Measurements from ENCODE around the gene PRKG1.

Gene PRKG1

DNA sequence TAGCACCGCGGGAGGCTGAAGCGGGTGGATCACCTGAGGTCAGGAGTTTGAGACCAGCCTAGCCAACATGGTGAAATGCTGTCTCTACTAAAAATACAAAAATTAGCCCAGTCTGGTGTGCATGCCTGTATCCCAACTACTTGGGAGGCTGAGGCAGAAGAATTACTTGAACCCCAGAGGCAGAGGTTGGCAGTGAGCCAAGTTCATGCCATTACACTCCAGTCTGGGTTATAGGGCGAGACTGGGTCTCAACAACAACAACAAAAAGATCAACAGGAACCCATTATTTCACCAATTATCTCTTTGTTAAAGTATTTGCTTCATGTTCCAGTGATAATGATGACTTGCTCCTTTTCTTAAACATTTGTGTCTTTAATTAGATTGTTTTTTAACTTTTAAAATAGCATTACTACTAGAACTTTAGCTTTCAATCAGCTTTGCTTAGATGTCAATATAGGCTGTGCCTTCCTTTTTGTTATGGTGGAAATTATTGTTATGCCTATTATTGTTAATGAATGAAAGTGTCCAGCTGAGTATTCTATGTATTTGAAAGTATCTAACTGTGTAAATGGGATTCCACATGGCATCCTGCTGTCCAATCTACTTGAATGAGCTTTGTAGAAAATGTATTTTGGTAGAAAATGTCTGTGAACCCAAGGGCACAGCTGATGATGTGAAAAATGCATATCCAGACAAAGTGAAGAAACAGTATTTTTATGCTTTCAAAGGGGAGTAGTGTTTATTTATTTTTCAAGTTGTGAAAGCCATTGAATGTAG, 686.8 kb downstream of the PRKG1 start:
- Histone ChIP-seq H3K4me3 (ENCODE audit: low read length) (no peak overlapping the region), H3K4me1 (ENCODE audit: control insufficient read depth, insufficient read depth, low read length) (no peaks in the 10 kb centered on the region), H3K36me3 (ENCODE audit: control insufficient read depth, insufficient read depth, low read length) (no peaks in the 10 kb centered on the region), H3K27me3 (ENCODE audit: control insufficient read depth, insufficient read depth, low read length) (no peaks in the 10 kb centered on the region), H3K27ac (ENCODE audit: low read length) (no peak overlapping the region), H3K9me3 (ENCODE audit: control insufficient read depth, insufficient read depth, low read length) (no peaks in the 10 kb centered on the region; the same call in 1 of the 2 replicates)
- WGBS (ENCODE audit: insufficient coverage, insufficient read length): no CpG with 5 or more reads among the region's 4 CpGs
- no peak for DNase-seq (ENCODE audit: low read depth, low spot score)

DNA sequence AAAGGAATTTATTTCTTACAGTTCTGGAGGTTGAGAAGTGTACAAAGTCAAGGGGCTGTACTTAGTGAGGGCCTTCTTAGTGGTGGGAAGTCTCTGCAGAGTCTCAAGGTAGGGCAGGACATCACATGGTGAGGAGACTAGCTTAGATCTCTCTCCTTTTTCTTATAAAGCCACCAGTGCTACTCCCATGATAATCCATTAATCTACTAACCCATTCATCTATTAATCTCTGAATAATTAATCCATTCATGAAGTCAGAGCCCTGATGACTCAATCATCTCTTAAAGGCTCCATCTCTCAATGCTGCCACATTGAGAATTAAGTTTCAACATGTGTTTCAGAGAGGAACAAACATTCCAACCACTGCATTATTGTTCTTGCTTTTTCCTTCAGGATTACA, 689.5 kb downstream of the PRKG1 start:
- no peak overlapping the region for H3K27ac ChIP-seq (ENCODE audit: low read length)
- no peaks in the 10 kb centered on the region; the same call in 1 of the 2 replicates for H3K9me3 ChIP-seq (ENCODE audit: control insufficient read depth, insufficient read depth, low read length)
- H3K4me1 ChIP-seq (ENCODE audit: control insufficient read depth, insufficient read depth, low read length): no peaks in the 10 kb centered on the region
- H3K4me3 ChIP-seq (ENCODE audit: low read length): no peak overlapping the region
- no peak for DNase-seq (ENCODE audit: low read depth, low spot score)
- H3K27me3 ChIP-seq (ENCODE audit: control insufficient read depth, insufficient read depth, low read length): no peaks in the 10 kb centered on the region
- H3K36me3 ChIP-seq (ENCODE audit: control insufficient read depth, insufficient read depth, low read length): no peaks in the 10 kb centered on the region

DNA sequence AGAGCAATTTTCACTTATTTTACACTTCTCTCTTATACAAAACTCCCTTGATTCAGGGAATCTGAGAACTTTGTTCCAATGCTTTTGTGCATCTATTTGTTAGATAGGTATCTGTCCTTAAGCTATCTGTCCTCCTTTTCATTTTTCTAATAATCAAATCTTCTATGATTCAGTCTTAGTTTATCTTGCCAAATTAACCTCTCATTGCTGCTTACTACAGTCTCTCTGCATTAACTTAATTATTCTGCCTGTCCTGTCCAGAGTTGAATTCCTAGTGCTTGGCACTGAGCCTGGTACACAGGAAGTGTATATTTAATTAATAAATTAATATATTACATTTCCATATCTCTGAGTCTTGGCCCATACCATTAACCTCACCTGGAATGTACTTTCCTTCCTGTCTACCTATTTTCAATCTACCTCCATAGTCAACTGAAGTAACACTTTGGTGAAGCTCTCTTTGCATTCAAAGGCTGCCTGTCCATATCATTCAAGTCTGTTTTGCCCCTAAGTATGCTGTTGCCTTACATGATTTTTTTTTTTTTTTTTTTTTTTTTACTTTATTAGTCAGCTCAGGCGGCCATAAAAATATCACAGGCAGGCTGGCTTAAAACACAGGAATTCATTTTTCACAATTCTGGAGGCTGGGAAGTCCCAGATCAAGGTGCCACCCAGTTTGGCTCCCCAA, 691.1 kb downstream of the PRKG1 start:
- no peak overlapping the region for H3K4me3 ChIP-seq (ENCODE audit: low read length)
- H3K4me1 ChIP-seq (ENCODE audit: control insufficient read depth, insufficient read depth, low read length): no peaks in the 10 kb centered on the region
- WGBS (ENCODE audit: insufficient coverage, insufficient read length): no CpG with 5 or more reads among the region's 1 CpG
- no peaks in the 10 kb centered on the region for H3K27me3 ChIP-seq (ENCODE audit: control insufficient read depth, insufficient read depth, low read length)
- H3K9me3 ChIP-seq (ENCODE audit: control insufficient read depth, insufficient read depth, low read length): no peaks in the 10 kb centered on the region; the same call in 1 of the 2 replicates
- H3K27ac ChIP-seq (ENCODE audit: low read length): no peak overlapping the region
- no peaks in the 10 kb centered on the region for H3K36me3 ChIP-seq (ENCODE audit: control insufficient read depth, insufficient read depth, low read length)
- DNase-seq (ENCODE audit: low read depth, low spot score): no peak

DNA sequence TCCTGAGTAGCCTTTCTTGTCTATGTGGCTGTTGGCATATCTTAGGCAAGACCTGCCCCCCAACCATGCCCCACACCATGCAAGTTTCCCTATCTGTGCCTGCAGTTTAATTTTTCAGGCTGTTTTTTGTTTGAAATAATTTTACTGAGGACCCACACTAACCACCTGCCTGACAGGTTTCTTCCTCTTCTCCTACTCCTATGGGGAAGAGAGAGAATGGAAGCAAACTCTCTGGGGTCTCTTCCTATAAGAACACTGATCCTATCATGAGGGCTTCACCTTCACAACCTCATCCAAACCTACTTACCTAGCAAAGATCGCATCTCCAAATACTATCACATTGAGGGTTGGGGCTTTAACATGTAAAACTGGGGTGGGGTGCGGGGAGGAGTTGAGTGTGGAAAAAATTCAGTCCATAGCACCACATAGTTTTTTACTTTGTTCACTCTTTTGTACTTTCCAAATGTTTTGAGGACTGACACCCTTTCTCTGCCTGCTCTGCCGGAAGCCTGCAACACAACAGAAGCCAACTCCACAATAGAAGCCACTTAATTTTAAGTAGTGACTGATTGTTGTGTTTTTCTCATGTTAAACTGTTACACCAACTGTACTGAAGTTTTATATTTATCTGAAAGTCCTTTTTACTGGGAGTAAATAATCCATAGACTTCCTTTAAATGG, 692.3 kb downstream of the PRKG1 start:
- Histone ChIP-seq H3K27ac (ENCODE audit: low read length) (no peak overlapping the region), H3K27me3 (ENCODE audit: control insufficient read depth, insufficient read depth, low read length) (no peaks in the 10 kb centered on the region), H3K4me3 (ENCODE audit: low read length) (no peak overlapping the region), H3K4me1 (ENCODE audit: control insufficient read depth, insufficient read depth, low read length) (no peaks in the 10 kb centered on the region), H3K36me3 (ENCODE audit: control insufficient read depth, insufficient read depth, low read length) (no peaks in the 10 kb centered on the region), H3K9me3 (ENCODE audit: control insufficient read depth, insufficient read depth, low read length) (no peaks in the 10 kb centered on the region; the same call in 1 of the 2 replicates)
- no peak for DNase-seq (ENCODE audit: low read depth, low spot score)
- no CpG with 5 or more reads among the region's 3 CpGs for WGBS (ENCODE audit: insufficient coverage, insufficient read length)

DNA sequence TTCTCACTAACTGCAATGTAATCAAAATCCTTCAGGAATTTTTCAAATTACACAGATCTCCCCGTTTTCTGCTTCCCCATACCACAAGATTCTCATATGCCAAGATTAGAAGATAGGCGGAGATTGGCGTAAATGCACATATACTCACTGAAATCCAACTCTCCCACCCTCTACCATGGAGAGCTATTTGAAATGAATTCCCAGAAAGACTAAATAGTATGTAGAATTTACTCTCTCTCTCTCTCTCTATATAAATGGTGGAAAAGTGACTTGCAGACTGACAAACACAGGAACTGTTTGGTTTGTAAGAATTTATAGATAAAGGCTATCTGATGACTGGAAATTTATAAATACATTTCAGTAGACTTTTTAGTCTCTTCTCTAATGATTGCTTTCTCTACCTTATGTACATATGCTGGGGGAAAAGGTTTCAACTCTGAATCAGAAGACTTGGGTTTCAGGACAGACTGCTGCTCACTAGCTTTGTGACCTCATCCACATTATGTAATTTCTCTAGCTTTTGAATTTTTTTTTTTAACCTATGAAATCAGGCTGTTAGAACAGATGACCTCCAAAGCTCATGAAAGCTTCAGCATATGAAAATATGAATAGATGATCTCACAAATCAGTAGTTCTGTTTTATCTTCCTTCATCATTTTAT, 692.9 kb downstream of the PRKG1 start:
- Histone ChIP-seq H3K9me3 (ENCODE audit: control insufficient read depth, insufficient read depth, low read length) (no peaks in the 10 kb centered on the region; the same call in 1 of the 2 replicates), H3K27ac (ENCODE audit: low read length) (no peak overlapping the region), H3K4me1 (ENCODE audit: control insufficient read depth, insufficient read depth, low read length) (no peaks in the 10 kb centered on the region), H3K36me3 (ENCODE audit: control insufficient read depth, insufficient read depth, low read length) (no peaks in the 10 kb centered on the region), H3K27me3 (ENCODE audit: control insufficient read depth, insufficient read depth, low read length) (no peaks in the 10 kb centered on the region), H3K4me3 (ENCODE audit: low read length) (no peak overlapping the region)
- WGBS (ENCODE audit: insufficient coverage, insufficient read length): no CpG with 5 or more reads among the region's 3 CpGs
- no peak for DNase-seq (ENCODE audit: low read depth, low spot score)

DNA sequence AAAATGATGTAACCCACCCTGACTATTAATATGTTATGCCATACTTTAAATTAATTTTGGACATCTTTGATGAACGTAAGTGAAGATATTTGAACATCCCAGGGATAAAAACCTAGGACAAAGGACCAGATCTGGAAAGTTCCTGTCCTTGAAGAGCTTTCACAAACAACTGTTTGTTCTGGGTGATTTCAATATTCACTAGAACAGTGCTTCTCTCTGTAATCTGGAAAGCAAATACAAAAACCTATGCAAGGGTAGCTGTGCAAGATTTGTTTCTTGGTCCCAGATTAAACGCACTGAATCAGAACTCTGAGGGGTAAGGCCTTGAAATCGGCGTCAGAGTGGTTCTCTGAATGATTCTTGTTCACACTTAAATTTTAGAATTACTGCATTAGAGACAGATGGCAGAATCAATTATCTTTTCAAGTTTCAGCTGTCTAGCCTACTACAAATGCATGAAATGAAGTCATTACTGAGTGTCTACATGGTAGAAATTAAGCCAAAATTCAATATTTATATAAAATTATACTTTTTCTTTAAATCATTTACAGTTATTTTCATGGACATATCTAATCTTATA, 694.7 kb downstream of the PRKG1 start:
- Histone ChIP-seq H3K9me3 (ENCODE audit: control insufficient read depth, insufficient read depth, low read length) (no peaks in the 10 kb centered on the region; the same call in 1 of the 2 replicates), H3K27me3 (ENCODE audit: control insufficient read depth, insufficient read depth, low read length) (no peaks in the 10 kb centered on the region), H3K4me1 (ENCODE audit: control insufficient read depth, insufficient read depth, low read length) (no peaks in the 10 kb centered on the region), H3K4me3 (ENCODE audit: low read length) (no peak overlapping the region), H3K36me3 (ENCODE audit: control insufficient read depth, insufficient read depth, low read length) (no peaks in the 10 kb centered on the region), H3K27ac (ENCODE audit: low read length) (no peak overlapping the region)
- no CpG with 5 or more reads among the region's 4 CpGs for WGBS (ENCODE audit: insufficient coverage, insufficient read length)
- no peak for DNase-seq (ENCODE audit: low read depth, low spot score)

DNA sequence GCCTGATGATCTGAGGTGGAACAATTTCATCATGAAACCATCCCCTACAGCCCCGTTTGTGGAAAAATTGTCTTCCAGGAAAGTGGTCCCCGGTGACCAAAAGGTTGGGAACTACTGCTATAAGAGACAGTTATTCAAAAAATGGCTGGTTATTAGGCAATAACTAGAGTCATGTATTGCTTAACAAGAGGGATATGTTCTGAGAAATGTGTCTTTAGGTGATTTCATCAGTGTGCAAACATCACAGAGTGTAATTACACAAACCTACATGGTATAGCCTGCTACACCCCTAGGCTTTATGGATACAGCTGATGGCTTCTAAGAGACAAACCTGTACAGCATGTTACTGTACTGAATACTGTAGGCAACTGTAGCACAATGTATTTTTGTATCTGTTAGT, 696.4 kb downstream of the PRKG1 start:
- DNase-seq (ENCODE audit: low read depth, low spot score): no peak
- H3K4me1 ChIP-seq (ENCODE audit: control insufficient read depth, insufficient read depth, low read length): no peaks in the 10 kb centered on the region
- no CpG with 5 or more reads among the region's 2 CpGs for WGBS (ENCODE audit: insufficient coverage, insufficient read length)

DNA sequence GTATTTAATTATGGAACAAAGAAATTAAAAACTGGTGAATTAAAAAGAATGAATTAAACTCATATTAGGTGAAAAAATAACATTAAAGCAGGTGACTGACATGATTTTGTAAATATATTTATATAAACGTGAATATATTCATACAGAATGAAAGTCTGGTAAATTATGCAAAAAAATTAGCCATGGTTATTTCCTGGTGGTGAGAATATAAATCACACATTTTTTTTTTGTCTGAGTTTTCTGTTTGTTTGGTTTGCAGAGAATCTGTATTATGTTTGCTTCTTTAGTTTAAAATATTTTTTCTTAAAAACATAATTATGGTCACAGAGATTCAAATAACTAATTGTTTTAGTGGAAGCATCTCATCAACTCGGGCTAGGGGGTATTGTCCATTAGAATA, 698.1 kb downstream of the PRKG1 start:
- H3K27me3 ChIP-seq (ENCODE audit: control insufficient read depth, insufficient read depth, low read length): no peaks in the 10 kb centered on the region
- no peak for DNase-seq (ENCODE audit: low read depth, low spot score)
- no peak overlapping the region for H3K4me3 ChIP-seq (ENCODE audit: low read length)
- WGBS (ENCODE audit: insufficient coverage, insufficient read length): 100% methylated on average over 1 of the region's 2 CpGs
- H3K4me1 ChIP-seq (ENCODE audit: control insufficient read depth, insufficient read depth, low read length): no peaks in the 10 kb centered on the region
- H3K9me3 ChIP-seq (ENCODE audit: control insufficient read depth, insufficient read depth, low read length): no peaks in the 10 kb centered on the region
- no peak overlapping the region for H3K27ac ChIP-seq (ENCODE audit: low read length)
- no peaks in the 10 kb centered on the region for H3K36me3 ChIP-seq (ENCODE audit: control insufficient read depth, insufficient read depth, low read length)

More for the DNA sequence above, 696.4 kb downstream of the PRKG1 start:
- Histone ChIP-seq H3K9me3 (ENCODE audit: control insufficient read depth, insufficient read depth, low read length) (no peaks in the 10 kb centered on the region; the same call in 1 of the 2 replicates), H3K4me3 (ENCODE audit: low read length) (no peak overlapping the region), H3K27ac (ENCODE audit: low read length) (no peak overlapping the region), H3K27me3 (ENCODE audit: control insufficient read depth, insufficient read depth, low read length) (no peaks in the 10 kb centered on the region), H3K36me3 (ENCODE audit: control insufficient read depth, insufficient read depth, low read length) (no peaks in the 10 kb centered on the region)

DNA sequence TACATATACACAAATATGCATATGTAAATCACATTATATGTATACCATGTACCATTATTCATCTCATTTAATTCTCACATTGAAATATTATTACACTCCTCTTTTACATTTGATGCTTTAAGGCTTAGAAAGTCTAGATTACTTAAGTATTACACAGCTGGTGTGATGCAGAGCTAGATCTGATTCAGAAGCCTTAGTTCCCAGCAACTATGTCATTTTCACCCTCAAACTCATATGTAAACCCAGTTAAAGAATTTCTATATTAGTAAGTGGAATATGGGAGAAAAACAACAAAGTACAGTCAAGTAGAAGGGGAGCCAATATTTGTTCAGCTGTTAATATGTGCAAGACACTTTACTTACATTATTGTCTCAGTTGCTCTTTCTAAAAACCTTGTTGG, 699.4 kb downstream of the PRKG1 start:
- H3K36me3 ChIP-seq (ENCODE audit: control insufficient read depth, insufficient read depth, low read length): no peaks in the 10 kb centered on the region
- DNase-seq (ENCODE audit: low read depth, low spot score): no peak
- no peak overlapping the region for H3K27ac ChIP-seq (ENCODE audit: low read length)
- no peak overlapping the region for H3K4me3 ChIP-seq (ENCODE audit: low read length)
- H3K27me3 ChIP-seq (ENCODE audit: control insufficient read depth, insufficient read depth, low read length): no peaks in the 10 kb centered on the region
- no peaks in the 10 kb centered on the region for H3K9me3 ChIP-seq (ENCODE audit: control insufficient read depth, insufficient read depth, low read length)
- H3K4me1 ChIP-seq (ENCODE audit: control insufficient read depth, insufficient read depth, low read length): no peaks in the 10 kb centered on the region

DNA sequence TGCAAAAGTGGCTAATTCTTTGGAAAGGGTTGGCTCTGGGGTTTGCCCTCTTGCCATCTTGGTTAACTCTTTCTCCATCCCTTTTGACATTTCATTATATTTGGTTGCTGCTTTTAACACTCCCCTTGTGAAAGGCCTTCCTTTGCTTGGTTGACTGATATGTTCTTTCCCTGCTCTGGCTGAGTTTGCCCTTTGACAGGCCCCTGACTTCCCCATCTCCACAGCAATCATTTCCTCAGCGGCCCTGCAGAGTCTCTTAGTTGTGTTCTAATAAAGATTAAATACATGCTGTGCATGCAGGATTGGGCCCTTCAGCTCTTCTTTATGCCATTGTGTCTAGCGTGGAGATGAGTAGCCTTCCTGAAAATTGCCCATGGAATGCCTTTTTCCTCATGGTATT, 709.7 kb downstream of the PRKG1 start:
- DNase-seq (ENCODE audit: low read depth, low spot score): no peak
- no CpG with 5 or more reads among the region's 2 CpGs for WGBS (ENCODE audit: insufficient coverage, insufficient read length)

More for the DNA sequence above, 709.7 kb downstream of the PRKG1 start:
- Histone ChIP-seq H3K9me3 (ENCODE audit: control insufficient read depth, insufficient read depth, low read length) (no peaks in the 10 kb centered on the region), H3K4me3 (ENCODE audit: low read length) (no peak overlapping the region), H3K4me1 (ENCODE audit: control insufficient read depth, insufficient read depth, low read length) (no peaks in the 10 kb centered on the region), H3K36me3 (ENCODE audit: control insufficient read depth, insufficient read depth, low read length) (no peaks in the 10 kb centered on the region), H3K27ac (ENCODE audit: low read length) (no peak overlapping the region), H3K27me3 (ENCODE audit: control insufficient read depth, insufficient read depth, low read length) (no peaks in the 10 kb centered on the region)
